Glutamatergic neuron (in vitro differentiated cells): ENCODE results near the gene PPFIA2. TPM values are rescaled to one million over a fixed set of nuclear protein-coding genes. Genes with fewer than 3 reads are reported as not detected.

Source experiments
- DNase-seq: peaks from one replicate; pipeline ENCODE4 v3.0.0; 2022
- H3K27ac Mint-ChIP-seq: one replicate; pipeline ENCODE4 v1.8.0; 2020; ENCODE audit warnings: mild to moderate bottlenecking, mixed read lengths, inconsistent platforms; ENCODE audit not compliant: unreplicated experiment
- H3K27me3 Mint-ChIP-seq: one replicate; pipeline ENCODE4 v1.8.0; 2020; ENCODE audit warnings: mild to moderate bottlenecking, moderate library complexity, mixed read lengths, inconsistent platforms; ENCODE audit not compliant: unreplicated experiment
- H3K36me3 Mint-ChIP-seq: one replicate; pipeline ENCODE4 v1.8.0; 2020; ENCODE audit warnings: mild to moderate bottlenecking, mixed read lengths, inconsistent platforms; ENCODE audit not compliant: unreplicated experiment
- H3K4me1 Mint-ChIP-seq: one replicate; pipeline ENCODE4 v1.8.0; 2020; ENCODE audit warnings: mild to moderate bottlenecking, low read depth, mixed read lengths, inconsistent platforms; ENCODE audit not compliant: unreplicated experiment
- H3K4me3 Mint-ChIP-seq: one replicate; pipeline ENCODE4 v1.8.0; 2020; ENCODE audit warnings: mild to moderate bottlenecking, mixed read lengths, inconsistent platforms; ENCODE audit not compliant: unreplicated experiment
- H3K9me3 Mint-ChIP-seq: one replicate; pipeline ENCODE4 v1.8.0; 2020; ENCODE audit warnings: mild to moderate bottlenecking, moderate library complexity, mixed read lengths, inconsistent platforms; ENCODE audit not compliant: unreplicated experiment
- total RNA-seq: library from RNA; stranded (reverse); fragmentation: NEBNext Ultra II Directional; extraction: Animal tissue kit (Norgen Biotek cat#: 25700); gene quantifications from one replicate; pipeline ENCODE4 v1.2.1, GENCODE V29; 2021; ENCODE audit not compliant: unreplicated experiment
- TF ChIP-seq, protein P1 (sequence below): fragments of 200-600 bp; sonication (generic); IDR thresholded peaks from one replicate; pipeline ENCODE4 v1.5.0; 2021; ENCODE audit not compliant: partially characterized antibody, unreplicated experiment

The PPFIA2 gene
- total RNA-seq, 1 donor from 2014 or later: 31.1 TPM

DNA sequence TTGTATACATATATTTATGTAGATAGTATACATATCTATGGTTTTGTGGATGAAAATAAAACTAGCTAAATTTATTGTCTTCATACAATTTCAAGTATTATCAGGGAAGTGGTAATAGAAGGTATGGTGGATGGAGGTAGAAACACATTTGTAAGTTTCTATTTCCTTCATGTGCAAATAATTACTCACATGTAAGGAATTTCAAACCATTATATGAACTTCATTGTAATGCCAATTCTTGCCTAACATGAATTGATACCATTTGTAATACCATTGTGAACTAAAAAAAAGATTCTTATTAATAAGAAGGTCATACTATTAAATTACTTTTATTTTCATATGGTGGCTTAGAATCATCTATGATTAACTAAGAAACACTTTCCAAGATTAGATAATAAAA is 20.1 kb upstream of the PPFIA2 start:
- DNase-seq: no peak
- Mint-ChIP-seq H3K4me1 (no peaks in the 10 kb centered on the region), H3K27me3 (no peaks in the 10 kb centered on the region), H3K9me3 (no peaks in the 10 kb centered on the region), H3K27ac (no peak overlapping the region), H3K4me3 (no peak overlapping the region), H3K36me3 (no peaks in the 10 kb centered on the region)
- TF ChIP-seq, protein P1, sequence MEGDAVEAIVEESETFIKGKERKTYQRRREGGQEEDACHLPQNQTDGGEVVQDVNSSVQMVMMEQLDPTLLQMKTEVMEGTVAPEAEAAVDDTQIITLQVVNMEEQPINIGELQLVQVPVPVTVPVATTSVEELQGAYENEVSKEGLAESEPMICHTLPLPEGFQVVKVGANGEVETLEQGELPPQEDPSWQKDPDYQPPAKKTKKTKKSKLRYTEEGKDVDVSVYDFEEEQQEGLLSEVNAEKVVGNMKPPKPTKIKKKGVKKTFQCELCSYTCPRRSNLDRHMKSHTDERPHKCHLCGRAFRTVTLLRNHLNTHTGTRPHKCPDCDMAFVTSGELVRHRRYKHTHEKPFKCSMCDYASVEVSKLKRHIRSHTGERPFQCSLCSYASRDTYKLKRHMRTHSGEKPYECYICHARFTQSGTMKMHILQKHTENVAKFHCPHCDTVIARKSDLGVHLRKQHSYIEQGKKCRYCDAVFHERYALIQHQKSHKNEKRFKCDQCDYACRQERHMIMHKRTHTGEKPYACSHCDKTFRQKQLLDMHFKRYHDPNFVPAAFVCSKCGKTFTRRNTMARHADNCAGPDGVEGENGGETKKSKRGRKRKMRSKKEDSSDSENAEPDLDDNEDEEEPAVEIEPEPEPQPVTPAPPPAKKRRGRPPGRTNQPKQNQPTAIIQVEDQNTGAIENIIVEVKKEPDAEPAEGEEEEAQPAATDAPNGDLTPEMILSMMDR: no peak

DNA sequence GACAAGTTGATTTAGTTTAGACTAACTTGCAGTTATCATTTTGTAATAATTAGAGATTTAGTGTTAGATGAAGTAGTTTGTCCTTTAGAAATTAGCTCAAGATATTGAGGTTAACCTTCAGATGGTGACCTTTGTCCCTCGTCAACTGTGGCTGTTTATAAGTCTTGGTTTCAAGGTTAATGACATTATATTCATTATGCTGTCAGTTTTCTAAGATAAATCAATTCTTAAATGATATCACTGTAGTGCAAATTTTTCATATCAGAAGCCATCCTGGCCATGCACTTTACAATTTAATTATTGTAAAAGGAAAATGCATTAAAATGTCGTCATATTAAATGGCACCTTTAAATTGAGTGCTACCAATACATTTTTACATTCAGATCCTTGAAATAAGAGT is 19.6 kb upstream of the PPFIA2 start:
- Mint-ChIP-seq H3K27me3 (no peaks in the 10 kb centered on the region), H3K27ac (no peak overlapping the region), H3K4me3 (no peak overlapping the region), H3K9me3 (no peaks in the 10 kb centered on the region), H3K36me3 (no peaks in the 10 kb centered on the region), H3K4me1 (no peaks in the 10 kb centered on the region)
- TF ChIP-seq, protein P1: no peak
- DNase-seq: no peak

DNA sequence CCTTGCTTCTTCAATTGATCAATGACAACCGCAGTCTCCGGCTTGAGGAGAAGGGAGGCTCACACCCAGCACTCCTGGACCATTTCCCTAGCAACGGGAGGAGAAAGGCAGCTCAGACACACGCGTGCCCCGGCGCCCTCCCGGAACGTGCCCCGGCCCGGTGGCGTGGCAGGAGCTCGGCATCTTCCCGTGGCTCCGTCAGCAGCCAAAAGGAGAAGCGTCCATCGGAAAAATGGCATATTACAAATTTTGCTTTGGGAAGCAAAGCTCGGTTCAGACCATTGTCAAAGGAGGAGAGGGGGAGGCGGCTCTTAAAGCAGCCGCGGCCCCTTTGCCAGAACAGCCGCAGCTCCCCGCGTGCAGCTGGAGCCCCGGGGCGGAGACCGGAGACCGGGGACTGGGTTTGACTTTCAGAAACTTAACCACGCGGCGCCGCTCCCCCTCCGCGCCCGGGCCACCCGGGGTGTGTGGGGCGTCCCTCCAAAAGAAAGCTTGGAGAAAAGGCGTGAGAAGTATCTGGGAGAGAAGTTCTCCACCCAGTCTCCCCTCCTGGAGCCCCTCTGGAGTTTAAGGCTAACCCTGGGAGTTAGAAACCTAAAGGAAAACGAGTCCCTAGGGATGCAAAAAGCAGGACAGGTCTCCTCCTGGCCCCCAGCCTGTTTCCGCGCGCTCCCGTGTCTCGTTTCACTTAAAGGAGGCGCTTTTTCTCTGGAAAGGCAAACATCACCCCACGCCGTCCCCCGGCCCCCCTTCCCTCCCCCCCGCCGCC is 545 bp downstream of the PPFIA2 start:
- Mint-ChIP-seq H3K27ac (peak overlapping the region; percentile 64), H3K27me3 (peaks cover 10% of the 10 kb centered on the region), H3K36me3 (no peaks in the 10 kb centered on the region), H3K4me3 (peak overlapping the region; percentile 95), H3K9me3 (peaks cover 6% of the 10 kb centered on the region), H3K4me1 (peaks cover 2% of the 10 kb centered on the region)
- DNase-seq: peak; percentile 67
- TF ChIP-seq, protein P1: no peak

DNA sequence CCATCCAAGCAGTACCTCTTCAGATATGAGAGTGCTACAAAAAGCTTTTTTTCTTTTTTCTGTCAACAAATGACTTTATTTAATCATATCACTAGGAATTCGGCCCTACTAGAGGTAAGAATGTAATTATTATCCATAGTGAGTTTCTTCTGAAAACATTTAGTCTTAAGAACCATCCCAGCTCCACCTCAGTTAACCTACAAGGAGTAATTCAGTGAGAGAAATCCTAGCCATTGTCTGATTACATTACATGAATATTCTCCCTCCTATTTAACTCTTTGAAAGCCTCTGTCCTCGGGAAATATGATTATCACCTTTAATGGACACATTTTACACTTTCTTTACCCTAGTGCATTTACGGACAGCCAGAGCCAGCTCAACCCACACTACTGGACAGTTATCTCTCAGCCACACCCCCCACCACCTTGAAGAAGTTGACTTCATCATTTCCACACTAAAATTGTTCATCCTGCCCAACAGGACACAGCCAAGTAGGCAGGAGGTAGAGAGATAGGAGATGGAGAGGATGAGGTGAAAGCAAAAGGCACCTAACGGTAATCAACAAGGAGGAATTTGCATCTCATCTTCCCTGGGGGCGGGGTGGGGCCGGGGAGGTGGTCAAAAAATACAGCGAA is 1.3 kb downstream of the PPFIA2 start:
- H3K36me3 Mint-ChIP-seq: no peaks in the 10 kb centered on the region
- H3K9me3 Mint-ChIP-seq: peaks cover 6% of the 10 kb centered on the region
- H3K27ac Mint-ChIP-seq: peak overlapping the region; percentile 15
- H3K4me3 Mint-ChIP-seq: peak overlapping the region; percentile 95
- H3K27me3 Mint-ChIP-seq: peaks cover 10% of the 10 kb centered on the region
- TF ChIP-seq, protein P1: no peak
- no peak for DNase-seq
- peaks cover 2% of the 10 kb centered on the region for H3K4me1 Mint-ChIP-seq

DNA sequence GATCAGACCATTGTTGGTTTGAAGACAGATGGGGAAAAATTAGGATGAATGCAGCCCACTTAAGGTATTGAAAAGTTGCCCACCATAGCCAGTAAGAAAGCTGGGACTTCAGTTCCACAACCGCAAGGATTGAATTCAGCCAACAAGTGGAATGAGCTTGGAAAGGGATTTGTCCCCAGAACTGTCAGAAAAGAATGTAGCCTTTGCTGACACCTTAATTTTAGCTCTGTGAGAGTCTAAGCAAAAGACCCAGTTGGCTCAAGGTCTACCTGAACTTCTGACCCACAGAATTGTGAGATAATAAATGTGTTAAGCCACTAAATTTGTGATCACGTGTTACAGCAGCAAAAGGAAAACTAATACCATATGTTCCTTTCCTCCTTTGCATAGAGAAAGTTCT is 29.4 kb downstream of the PPFIA2 start:
- TF ChIP-seq, protein P1: no peak
- Mint-ChIP-seq H3K9me3 (no peaks in the 10 kb centered on the region), H3K4me3 (no peak overlapping the region), H3K27ac (no peak overlapping the region), H3K36me3 (no peaks in the 10 kb centered on the region), H3K4me1 (peaks cover 1% of the 10 kb centered on the region), H3K27me3 (no peaks in the 10 kb centered on the region)
- DNase-seq: no peak
